Dermis blood vessel endothelial cell (primary cell): ENCODE data around the gene TIGD2. TPM values are rescaled to one million over a fixed set of nuclear protein-coding genes. Genes with fewer than 3 reads are reported as not detected.

Source experiments
- DNase-seq: peaks from one replicate; pipeline ENCODE4 v3.0.0; 2010
- total RNA-seq: library from RNA; depleted of rRNA; stranded (reverse); fragments of >200 nt; gene quantifications from 2 replicates; pipeline ENCODE4 v1.2.3, GENCODE V29; 2014

TIGD2 gene
- 3.7 and 5.7 TPM in 2 replicates for total RNA-seq

DNA sequence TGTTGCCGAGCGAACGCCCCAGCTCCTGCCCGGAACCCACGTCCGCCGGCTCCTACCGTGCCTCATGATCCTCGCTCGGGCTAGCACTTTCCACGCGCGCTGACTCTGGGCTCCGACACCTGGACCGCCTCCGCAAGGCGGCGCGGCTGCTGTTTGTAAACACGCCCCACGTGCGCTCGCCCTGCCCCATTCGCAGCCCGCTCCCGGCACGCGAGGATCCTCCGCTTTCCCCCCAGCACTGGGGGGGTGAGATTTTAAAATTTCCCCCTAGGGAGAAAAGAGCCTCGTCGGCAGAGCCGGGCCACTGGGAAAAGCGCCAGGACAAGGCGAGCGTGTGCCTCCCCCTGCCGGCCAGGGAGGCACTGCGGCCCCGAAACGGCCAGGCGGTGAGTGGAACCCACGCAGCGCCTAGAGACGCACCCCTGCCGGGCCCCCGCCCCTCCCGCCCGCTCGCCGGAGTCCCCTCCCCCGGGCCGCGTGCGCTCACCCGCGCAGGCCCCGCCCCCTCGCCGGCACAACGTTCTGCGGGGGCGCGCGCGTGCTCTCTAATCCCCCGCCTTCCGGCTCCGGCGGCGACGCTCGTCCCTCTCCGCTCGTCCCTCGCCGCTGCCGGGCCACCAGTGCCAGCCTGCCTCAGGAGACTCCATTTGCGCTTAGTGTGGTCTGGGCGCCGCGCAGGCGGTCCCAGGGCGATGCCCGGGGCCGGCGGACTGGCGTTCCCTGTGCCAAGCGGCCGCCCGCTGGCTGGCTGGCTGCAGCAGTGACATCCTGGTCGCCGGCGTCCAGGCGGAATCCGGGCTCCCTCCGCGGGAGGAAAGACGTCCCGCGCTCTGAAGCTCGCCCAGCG is at the start of gene TIGD2:
Gene TIGD2 (plus strand): TSS at position 548 of the 847 bp plus-strand sequence. CDS start 1,442 bp downstream, outside the sequence.
- DNase-seq = peak; percentile 87

DNA sequence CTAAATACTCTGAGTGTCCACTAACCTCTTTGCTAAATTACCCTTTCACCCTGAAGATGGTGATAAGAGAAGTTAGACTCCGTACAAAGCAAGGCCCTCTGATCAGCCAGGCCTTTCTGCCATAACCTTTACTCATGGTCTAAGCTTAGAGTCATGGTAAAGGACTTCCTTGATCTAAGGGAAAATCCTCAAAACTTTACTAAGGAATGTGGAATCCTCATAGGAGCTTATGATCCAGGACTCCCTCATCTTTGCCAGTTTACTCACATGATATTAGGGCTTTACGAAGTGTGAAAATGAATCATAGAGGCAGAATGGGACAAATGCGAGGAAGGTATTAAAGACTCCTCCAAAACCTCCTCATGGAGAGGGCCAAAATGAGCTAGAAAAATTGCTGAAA is 46.5 kb upstream of the TIGD2 start:
- no peak for DNase-seq

DNA sequence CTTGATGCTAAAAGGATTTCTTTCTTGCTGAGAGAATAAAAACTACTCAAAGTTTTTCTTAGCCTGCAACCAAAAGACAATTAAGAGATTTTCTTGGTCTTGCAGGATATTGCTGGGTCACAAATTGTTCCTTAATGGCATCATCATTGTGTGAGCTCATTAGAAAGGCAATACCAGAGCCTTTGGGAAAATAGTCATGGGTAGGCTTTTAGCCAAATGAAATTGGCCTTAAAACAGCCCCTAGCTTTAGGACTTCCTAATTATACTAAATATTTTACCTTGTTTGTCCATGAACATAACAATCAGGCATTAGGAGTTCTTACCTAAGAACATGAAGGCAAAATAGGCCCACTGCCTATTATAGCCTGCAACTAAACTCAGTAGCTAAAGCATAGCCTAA is 43.9 kb upstream of the TIGD2 start:
- no peak for DNase-seq

DNA sequence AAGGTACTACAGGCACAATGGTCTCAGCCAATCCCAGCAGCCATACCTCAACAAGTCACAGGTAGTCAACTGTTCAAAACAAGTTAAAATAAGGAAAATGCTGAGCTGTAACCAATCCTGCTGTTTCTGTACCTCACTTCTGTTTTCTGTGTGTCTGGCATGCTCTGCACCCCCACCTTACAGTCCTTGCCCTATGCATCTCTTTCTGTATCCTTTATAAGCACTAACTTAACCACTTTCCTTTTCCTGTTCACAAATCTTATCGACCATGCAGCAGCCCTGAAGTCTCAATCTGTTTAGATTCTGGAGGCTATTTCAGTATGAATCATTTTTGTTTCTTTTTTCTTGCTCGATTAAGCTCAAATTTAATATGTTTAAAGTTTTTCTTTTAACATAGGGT is 41.9 kb upstream of the TIGD2 start:
- no peak for DNase-seq

DNA sequence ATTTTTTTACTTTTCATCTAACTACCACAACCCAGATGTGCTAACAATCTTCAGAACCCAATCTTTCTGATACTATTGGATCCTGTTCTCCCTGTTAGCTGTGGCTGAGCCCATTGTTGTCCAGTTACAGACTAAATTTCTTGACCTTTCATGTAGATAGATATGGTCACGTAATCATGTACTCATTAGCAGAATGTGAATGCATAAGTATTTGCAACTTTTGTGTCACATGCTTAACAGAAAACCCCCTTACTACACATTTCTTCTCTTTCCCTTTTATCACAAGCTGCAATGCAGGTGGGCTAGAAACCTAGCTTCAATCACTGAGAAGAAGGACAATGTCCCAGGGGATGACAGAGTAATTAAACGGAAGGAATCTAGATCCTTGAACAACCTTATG is 41.3 kb upstream of the TIGD2 start:
- no peak for DNase-seq

DNA sequence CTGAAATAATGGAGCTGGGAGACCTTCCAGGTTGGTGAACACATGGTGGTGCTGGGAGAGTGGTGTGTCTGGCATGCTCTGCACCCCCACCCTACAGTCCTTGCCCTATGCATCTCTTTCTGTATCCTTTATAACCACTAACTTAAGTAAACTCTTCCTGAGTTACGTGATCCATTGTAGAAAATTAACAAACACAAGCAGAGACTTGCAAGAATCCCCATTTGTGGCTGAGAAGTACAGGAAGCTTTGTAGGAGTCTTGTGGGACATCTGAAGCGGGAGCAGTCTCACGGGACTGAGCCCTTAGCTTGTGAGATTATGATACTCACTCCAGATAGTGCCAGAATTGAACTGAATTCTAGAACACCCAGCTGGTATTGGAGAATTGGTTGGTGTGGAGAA is 40.0 kb upstream of the TIGD2 start:
- no peak for DNase-seq

DNA sequence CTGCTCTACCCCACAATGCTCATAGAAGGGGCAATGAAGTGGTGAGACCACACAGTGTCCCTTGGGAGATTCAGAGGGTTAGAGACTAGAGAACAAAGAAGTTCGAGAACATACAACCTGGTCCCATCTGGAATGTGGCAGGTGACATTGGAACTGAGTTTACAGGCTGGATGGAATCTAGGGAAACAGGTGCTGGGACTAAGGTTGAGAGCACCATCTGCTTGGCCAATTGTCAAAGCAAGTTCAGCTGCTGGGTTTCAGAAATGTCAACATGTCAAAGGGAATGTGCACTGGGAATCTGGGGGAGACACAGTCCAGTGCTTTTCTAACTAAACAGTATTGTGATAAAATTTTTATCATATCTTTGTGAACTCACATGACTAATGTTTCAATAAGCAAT is 38.4 kb upstream of the TIGD2 start:
- DNase-seq = no peak

DNA sequence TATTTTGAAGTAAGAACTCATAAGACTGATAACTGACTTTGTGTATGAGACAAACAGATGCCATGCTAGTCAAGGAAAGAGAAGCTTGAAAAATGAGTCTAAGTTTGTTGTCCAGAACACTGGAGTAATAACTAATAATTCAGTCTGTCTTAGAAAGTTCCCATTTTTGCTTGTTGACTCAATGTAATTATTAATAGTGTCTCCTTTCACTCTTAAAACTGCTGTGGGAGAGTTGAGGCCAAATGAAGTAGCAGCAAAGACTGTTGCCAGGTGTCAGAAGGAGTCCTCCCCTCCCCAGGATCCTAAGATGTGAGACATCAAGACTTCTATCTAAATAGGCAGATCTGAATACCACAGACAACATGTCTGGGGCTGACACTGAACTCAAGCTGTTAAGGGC is 33.6 kb upstream of the TIGD2 start:
- DNase-seq = no peak

DNA sequence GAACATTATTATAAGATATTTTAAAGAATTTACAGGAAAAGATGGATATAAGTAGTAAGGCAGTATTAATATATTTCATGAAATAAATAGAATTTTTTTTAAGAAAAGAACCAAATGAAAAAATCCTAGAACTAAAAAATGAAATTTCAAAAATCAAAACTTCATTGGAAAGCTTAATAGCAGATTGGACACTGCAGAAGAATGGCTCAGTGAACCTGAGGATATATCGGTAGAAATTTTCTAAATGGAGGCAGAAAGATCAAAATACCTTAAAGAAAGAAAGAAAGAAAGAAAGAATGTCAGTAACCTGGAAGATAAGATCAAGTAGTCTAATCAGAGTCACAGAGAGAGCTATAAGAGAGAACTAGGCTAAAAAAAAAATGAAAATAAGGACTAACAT is 33.0 kb upstream of the TIGD2 start:
- DNase-seq = no peak

DNA sequence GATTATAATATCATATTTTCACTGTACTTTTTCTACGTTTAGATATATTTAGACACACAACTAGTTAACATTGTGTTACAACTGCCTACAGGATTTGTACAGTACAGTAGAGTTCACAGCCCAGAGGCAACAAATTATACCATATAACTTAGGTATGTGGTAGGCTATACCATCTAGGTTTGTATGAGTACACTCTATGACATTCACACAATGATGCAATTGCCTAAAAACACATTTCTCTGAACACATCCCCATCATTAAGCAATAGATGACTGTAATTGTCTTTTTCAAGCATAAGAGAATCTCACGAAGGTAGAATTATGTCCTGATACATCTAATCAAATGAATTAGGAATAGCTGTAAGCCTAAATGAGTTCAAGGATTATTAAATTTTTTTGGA is 12.3 kb upstream of the TIGD2 start:
- DNase-seq = no peak

DNA sequence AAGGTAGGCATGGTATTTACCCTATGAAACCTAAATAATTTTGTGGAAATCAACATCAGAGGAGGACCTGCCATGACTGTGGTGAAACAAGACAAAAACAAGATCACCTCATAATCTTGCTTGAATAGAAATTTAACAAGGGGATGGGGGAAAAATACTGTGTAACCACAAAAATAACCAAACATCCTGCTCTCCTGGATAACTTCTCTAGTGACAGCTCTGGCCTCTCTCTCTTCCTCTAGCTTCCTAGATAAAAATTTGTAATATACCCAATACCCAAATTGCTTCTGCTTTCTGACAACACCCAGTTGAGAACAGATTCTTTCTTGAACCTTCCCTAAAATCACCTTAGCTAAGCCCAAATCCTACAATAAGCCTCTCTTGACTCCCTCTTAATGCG is 11.9 kb upstream of the TIGD2 start:
- no peak for DNase-seq

DNA sequence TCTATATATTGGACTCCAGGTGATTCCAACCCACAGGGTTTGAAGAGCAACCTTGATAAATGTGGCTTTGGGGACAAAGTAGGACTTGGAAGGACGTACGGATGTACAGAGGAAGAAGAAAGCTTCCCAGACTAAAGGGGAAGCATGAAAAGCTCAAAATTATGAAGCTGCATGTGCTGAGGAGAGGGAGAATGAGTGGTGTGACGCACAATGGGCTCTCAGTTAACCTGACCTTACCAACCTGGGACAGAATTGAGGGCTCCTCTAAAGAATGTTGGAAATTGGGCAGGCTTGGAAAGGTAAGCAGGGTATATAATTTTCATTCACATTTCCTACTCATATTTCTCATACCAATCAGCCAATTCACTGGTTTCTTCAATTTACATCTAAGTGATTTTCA is 10.5 kb upstream of the TIGD2 start:
- no peak for DNase-seq

DNA sequence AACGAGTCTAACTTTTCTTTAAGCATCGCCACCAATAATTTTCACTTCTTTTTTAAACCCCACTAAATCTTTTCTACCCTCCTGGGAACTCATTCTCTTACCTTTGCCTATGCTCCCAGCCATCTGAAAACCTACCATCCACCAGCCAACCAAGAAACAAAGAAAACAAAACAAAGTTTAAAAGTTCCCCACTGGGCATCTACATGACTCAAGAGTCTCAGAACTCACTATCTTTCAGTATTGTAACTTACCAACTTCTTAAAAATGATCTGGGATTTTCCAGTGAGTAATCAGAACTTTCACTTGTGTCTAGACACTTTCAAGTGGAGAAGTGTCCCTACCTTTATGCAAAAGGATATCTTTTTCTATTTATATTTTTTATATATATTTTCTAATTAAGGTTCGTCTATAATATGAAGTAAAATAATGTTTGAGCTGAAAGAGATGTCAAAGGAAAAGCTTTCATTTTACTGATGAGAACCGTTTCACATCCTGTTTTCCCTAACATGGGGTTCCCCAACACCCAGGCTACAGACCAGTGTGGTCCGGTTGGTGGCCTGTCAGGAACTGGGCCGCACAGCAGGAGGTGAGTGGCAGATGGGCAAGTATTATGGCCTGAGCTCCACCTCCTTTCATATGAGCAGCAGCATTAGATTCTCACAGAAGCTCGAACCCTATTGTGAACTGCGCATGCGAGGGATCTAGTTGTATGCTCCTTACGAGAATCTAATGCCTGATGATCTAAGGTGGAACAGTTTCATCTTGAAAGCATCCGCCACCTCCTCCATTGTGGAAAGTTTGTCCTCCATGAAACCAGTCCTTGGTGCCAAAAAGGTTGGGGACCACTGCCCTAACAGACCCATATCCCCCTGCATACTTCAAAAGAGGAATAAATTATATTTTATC is 9.8 kb upstream of the TIGD2 start:
- DNase-seq = no peak

DNA sequence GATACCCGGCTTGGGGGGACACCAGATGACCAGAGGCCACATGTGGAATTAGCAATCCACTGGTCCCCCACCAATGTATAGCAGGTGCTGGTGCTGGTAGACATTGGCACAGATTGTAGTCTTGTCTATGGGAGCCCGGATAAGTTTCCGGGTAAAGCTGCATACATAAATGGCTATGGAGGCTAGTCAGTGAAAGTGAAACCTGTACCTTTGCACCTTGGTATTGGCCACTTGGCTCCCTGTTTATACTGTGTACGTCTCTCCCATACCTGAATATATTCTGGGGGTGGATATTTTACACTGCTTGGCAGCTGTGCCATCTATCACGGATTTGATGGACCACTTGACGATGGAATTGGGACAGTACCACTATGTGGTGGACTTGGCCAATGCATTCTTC is 5.6 kb upstream of the TIGD2 start:
- DNase-seq = no peak

DNA sequence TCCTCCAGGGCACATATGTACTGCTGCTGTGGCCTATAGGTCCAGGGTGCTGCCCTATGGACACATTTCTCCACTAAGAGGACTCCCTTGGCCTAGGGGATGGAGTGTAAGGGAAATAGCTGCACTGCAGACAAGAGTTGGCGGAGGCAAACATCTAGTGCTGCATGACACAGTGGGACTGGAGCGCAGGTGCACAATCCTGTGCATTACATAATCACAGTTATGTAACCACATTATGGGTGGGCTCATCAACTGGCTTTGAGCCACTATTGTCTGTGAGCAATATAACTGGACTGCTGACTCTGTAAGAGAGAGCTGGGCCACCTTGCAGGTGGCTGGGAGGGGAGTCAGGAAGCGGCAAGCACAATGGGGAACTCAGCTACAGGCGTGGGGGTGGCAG is 3.2 kb upstream of the TIGD2 start:
- DNase-seq = peak; percentile 19

DNA sequence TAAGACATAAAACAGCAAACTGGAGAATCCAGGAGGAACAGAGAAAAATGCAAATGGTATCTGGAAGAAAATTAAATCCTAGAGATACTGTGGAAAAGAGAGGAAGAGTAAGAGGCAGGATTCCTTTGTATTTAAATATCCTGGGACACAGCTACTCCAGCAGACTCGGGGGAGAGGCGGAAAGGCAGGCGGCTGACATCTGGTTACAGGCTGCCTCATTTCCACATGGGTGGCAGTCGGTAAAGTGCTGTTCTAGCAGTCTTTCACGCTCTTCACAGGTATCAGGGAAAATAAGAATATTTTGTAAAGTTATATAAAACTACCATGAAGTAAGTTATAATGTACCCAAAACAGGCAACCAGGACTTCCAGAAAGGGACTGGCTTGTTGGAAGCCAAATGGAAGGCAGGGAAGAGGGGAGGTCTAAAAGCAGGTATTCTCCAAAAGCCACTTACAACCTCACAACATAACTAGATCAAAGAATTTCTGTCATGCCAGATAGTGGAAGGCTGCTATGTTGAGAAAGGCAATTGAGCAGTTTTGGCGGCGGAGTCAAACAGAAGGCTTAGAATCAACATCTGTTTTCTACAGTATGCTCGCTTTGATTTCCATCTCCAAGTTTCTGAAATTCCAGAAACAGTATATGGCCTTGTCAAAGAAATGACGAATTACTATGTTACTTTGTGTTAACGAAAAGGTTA is 1.3 kb upstream of the TIGD2 start:
- DNase-seq = no peak

DNA sequence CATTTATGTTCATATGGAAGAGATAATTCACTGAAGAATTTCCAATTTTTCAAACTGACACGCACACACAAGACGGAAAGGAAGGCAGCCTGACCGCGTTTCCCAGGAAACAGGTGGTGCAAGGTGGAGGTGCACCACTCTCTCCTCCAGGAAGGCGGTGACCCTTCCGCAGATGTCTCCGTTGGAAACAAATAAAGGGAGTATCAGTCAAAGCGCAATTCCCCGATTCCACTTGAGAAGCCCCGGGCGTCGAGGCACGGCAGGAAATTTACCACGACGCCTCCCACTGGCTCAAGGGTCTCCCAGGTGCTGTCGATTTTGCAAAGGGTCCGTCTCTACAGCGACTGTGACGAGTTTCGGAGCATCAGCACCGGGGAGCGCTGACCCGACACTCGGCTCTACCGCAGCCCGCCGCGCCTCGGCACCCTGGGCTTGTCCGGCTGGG is 770 bp upstream of the TIGD2 start:
- DNase-seq = peak; percentile 5

DNA sequence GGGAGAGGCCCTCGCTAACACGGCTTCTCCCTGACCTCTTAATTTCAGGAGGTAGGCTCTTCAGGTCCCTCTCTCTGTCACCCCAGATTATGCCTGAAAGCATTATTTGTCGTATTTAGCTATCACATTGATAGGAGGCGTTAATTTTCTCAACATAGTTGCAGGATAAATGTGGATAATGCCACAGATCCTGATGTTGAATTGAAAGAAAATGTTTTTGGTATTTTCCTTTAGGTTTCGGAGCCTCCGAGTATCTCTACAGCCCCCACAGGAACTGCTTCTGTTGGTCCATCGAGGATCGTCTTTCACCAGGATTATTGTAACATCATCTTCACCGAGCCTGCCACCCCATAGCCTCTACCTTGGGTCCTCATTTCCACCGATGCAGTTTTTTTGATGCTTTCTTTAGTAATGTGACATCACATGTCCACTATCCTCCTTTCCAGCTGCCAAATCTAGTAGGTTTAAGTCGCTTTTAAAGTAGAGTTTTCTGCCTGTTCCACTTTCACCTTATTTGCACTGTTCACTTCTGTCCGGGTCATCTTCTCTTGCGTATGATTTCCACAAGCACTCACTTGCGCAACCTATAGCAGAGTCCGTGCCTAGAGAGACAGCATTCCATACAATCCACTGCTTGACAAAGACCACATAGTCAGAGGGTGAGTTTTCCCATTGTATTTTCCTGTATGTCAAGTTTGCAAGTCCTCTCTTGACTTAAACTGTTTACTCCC is 665 bp downstream of the TIGD2 start:
- DNase-seq = peak; percentile 13

DNA sequence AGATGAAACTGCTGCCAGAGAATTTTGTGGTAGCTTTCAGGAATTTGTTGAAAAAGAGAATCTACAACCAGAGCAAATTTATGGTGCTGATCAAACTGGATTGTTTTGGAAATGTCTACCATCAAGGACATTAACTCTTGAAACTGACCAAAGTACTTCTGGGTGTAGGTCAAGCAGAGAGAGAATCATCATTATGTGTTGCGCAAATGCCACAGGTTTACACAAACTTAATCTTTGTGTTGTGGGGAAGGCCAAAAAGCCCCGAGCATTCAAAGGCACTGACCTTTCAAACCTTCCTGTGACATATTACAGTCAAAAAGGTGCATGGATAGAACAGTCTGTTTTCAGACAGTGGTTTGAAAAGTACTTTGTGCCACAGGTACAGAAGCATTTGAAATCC is 2.1 kb downstream of the TIGD2 start:
- no peak for DNase-seq

DNA sequence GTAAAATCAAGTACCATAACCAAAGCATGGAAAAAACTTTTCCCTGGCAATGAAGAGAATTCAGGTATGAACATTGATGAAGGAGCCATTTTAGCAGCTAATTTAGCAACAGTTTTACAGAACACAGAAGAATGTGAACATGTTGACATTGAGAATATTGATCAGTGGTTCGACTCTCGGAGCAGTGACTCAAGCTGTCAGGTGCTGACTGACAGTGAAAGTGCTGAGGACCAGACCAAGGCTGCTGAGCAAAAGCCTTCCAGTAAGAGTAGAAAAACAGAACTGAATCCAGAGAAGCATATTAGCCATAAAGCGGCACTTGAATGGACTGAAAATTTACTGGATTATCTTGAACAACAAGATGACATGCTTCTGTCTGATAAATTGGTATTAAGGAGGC is 2.8 kb downstream of the TIGD2 start:
- no peak for DNase-seq

DNA sequence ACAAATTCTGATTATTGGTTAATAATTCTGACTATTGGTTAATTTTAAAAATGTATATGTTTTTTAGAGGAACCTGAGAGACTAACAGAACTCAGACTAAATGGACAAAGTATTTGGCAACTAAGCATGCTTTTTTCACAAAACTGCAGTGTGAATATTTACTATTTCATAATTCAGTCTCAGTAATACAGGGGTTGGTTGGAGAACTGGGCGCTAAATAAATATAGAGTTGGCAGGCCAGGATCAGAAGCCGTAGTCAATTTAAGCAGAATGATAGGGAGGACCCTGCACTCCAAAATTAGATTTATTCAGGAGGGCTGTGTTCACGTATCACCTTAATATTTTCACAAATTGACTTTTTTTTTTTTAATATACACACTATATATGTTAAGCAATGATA is 5.8 kb downstream of the TIGD2 start:
- DNase-seq = no peak

DNA sequence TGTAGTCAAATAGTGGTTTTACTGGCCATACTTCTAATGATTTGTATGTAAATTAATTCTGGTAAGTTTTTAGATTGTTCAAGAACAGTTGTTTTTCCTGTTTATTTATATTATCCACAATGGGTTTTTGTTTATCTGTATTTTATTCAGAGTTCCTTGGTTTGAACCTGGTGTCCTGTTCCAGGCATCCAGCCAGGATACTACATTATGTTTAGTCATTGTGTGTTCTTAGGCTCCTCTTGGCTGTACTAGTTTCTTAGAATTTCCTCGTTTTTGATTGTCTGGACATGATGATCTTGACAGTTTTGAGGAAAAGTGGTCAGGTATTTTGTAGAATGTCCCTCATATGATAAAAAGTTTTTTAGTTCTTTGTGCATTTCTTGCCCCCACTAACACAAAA is 7.8 kb downstream of the TIGD2 start:
- DNase-seq = no peak

DNA sequence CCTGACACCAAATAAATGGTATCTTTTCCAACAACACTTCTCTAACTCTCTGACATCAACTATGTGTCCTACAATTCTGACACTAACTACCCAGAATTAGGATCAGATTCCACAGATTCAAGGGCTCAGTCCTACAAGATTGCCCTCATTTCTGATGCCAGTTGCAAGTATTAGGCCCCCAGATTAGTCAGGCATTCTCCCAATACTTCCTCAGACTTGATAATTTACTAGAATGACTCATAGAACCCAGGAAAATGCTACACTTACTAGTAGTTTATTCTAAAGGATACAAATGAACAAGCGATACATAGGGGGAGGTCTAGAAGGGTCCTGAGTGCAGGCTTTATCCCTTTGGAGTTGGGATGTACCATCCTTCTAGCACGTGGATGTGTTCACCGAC is 8.5 kb downstream of the TIGD2 start:
- DNase-seq = no peak
